Measurements from ENCODE around the gene MRPL10.
"Not testable (repeated sequence)": the region's sequence is repeated elsewhere in the genome, so short reads cannot be mapped to it uniquely, and the experiment has no call there.

Gene MRPL10

DNA sequence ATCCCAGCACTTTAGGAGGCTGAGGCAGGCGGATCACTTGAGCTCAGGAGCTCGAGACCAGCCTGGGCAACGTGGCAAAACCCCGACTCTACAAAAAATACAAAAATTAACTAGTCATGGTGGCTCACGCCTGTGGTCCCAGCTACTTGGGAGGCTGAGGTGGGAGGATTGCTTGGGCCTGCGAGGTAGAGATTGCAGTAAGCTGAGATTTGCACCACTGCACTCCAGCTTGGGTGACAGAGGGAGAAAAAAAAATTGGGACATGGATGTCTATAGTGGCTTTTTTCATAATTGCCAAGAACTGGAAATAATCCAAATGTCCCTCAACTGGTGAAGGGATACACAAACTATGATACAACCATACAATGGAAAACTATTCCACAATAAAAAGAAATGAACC lies 38.4 kb downstream of the MRPL10 start:
- DNase-seq (ENCODE audit: low read depth in 2 of 2) = no peak

- no peak for DNase-seq (ENCODE audit: low read depth in 2 of 2)
Observed at GRCh38 chr17:47792457-47792856, 38.9 kb downstream of the MRPL10 start.

DNA sequence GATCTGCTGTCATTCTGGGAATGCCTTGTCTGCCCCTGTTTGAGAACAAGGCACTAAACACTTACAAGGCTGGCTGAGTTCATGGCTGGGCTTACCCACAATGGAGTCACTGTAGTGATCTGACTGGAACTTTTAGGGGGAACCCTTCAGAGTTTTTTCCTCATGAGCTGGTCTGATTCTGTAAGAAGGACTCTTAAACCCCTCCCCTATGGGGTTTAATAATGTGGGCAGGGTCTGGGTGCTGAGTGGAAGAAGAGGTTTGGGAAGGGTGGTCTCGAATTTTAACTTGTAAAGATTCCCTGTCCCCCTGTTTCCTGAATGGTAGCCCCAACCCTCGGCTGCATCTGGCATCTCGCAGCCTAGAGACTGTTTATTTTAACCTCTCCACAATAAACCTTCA lies 40.3 kb downstream of the MRPL10 start:
- no peak for DNase-seq (ENCODE audit: low read depth in 2 of 2)

GRCh38 chr17:47789611-47790561 lies 41.5 kb downstream of the MRPL10 start:
- DNase-seq (ENCODE audit: low read depth in 2 of 2) = peak; percentile 23 to 49

DNA sequence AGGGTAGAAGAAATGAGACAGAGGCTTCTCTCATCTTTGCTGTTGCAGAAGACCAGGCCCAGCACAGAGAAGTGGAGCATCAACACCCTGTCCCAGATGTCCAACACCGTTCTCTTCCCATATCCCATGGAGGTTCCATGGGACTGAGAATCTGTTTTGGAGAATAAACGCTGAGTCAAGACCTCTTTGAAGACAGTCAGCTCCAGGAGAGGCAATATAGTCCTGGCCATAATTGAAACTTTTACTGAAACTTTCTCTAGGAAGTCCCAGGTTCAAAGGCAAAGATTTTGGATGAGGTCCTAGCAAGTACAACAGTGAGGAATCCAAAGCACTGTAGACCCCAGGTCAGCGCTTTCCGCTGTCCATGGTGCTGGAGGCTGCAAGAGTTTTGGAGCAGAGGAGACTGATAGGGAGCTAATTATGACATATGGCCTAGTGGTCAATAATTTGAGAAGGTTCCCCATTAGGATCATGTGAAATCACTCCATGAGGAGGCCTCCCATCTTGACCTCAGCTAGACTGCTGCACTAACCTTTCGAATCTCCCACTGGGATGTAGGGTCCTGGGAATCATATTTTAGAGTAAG lies 45.7 kb downstream of the MRPL10 start:
- DNase-seq (ENCODE audit: low read depth in 2 of 2) = no peak

GRCh38 chr17:47781397-47781796 lies 49.9 kb downstream of the MRPL10 start:
- DNase-seq (ENCODE audit: low read depth in 2 of 2) = no peak

DNA sequence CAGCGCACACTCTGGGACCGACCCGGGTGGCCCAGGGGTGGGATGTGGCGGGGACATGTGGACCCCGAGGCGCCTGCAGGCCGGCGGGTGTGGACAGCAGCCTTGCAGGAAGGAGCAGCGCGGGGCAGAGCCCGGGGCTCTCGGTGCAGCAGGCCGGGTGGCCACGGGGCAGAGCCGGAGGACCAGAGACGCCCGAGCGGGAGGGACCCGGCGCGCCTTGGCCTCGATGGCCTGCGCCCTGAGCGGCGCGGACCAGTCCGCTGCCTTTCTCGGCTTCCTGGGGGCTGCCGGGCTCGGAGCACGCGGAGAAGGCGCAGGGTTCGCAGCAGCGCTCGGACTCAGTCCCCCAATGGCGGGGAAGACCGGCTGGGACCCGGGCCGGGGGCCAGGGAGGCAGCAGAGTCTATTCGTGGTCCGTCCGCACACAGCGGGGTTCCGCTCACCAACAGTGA lies 53.1 kb downstream of the MRPL10 start:
- no peak for DNase-seq (ENCODE audit: low read depth in 2 of 2)

DNA sequence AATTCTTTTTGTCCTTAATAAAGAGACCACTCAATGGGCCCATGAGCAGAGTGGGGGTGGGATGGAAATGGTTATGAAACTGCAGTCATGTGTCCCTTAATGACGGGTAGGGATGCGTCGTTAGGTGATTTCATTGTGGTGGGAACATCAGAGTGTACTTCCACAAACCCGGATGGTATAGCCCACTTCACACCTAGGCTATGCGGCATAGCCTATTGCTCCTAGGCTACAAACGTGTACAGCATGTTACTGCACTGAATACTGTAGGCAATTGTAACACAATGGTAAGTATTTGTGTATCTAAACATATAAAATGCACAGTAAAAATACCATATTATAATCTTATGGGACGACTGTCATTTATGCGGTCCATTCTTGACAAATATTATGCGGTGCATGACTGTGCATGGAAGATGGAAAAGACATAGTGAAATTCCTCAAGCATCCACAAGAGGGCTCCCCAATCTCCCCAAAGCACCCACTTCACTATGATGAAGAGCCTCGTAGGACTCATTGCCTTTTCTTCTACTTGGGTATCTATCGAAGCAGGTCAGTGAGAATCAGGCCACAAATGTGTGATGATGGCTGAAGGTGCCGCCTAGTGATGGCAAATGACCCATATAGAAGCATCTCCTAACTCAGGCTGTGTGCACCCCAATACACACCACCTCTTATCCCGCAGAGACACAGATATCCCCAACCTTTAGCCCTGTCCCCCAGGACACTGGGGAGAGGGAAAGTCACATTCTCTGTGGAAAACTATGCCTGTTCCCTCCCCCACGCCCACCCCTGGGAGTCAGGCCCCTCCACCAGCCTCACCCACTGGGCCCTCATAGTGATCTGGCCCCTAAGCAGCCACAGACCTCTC lies 54.8 kb downstream of the MRPL10 start:
- DNase-seq (ENCODE audit: low read depth in 2 of 2) = peak in 1 of 2 experiments; percentile 14

DNA sequence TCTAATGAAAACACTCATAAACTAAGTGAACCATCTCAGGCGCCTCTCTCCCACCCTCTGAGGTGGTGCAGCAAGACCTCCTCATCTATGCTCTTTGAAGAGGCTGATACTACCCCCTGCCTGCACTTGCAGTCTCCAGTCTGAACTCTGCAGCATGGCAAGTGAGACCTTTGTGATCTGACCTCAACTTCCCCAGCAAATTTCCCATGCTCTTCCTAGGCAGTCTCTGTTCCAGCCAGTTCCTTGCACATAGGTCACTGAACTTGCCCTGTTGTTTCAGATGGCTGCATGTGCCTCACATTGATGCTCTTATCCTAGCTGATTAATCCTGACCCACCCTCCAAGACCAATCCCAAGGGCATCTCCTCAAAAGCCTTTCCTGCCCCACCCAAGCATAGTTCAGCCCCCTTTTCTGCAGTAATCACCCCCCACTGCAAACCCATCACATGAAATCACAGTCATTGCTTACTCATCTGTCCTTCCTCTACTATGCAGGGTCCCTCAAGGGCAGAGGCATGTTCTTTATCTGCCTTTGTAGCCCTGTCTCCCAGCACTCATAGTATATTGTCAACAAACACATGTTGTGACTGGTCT lies 56.3 kb downstream of the MRPL10 start:
- DNase-seq (ENCODE audit: low read depth in 2 of 2) = no peak

GRCh38 chr17:47774331-47774730 lies 57.0 kb downstream of the MRPL10 start:
- DNase-seq (ENCODE audit: low read depth in 2 of 2) = no peak

DNA sequence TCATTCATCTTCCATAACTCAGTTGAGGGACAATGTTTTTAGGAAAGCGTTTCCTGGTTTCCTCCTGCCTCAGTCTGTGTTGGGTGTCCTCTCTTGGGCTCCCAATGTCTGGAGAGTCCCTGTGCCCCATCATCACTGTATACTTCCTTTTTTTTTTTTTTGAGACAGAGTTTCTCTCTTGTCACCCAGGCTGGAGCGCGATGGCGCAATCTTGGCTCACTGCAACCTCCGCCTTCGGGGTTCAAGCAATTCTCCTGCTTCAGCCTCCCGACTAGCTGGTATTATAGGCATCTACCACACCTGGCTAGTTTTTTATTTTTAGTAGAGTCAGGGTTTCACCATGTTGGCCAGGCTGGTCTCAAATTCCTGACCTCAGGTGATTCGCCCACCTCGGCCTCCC lies 57.7 kb downstream of the MRPL10 start:
- DNase-seq (ENCODE audit: low read depth in 2 of 2) = not testable (repeated sequence)
